Common myeloid progenitor, CD34-positive (primary cell): ENCODE measurements around the gene ANKRD33.

ENCODE experiments used
- CTCF ChIA-PET: fragments of 350-600 bp; sonication (Branson Sonifier 250); formaldehyde crosslinking; loops from one replicate; lab custom pipeline; 2021; ENCODE audit warnings: antibody characterized with exemption; lab: Charles Lee
- POLR2A ChIA-PET: fragments of 350-600 bp; sonication (Branson Sonifier 250); formaldehyde crosslinking; loops from one replicate; lab custom pipeline; 2021; ENCODE audit warnings: antibody characterized with exemption; lab: Charles Lee
- DNase-seq, 3 donors: peaks; one replicate each; pipeline versions ENCODE4 v3.0.0 to v3.0.0-alpha.2; 2013
- H3K27ac ChIP-seq, 2 experiments: 1 replicate in 1 of 2; 2 replicates in 1 of 2; pipeline ENCODE4 v1.7.0; 2013; ENCODE audit warnings: inconsistent platforms in 2 of 2, low read length in 2 of 2, mild to moderate bottlenecking in 2 of 2, low read depth in 1 of 2, moderate library complexity in 1 of 2; ENCODE audit not compliant: severe bottlenecking in 2 of 2, insufficient read depth in 1 of 2, poor library complexity in 1 of 2
- H3K27me3 ChIP-seq, 5 experiments: replicated peaks in 2 of 5; 1 replicate in 3 of 5; 2 replicates in 2 of 5; pipeline versions ENCODE4 v1.6.1 to v1.7.0; 2013; ENCODE audit warnings: low read length in 4 of 5, mild to moderate bottlenecking in 2 of 5, moderate library complexity in 2 of 5, inconsistent platforms in 1 of 5; ENCODE audit not compliant: insufficient read depth in 5 of 5, control insufficient read depth in 4 of 5
- H3K36me3 ChIP-seq, 4 experiments: 1 replicate in 2 of 4; 2 replicates in 2 of 4; pipeline versions ENCODE4 v1.6.1 to v1.7.0; 2013; ENCODE audit warnings: low read length in 3 of 4, control low read depth in 1 of 4, mild to moderate bottlenecking in 1 of 4; ENCODE audit not compliant: control insufficient read depth in 4 of 4, insufficient read depth in 4 of 4
- H3K4me1 ChIP-seq, 4 experiments: 1 replicate in 3 of 4; 2 replicates in 1 of 4; pipeline versions ENCODE4 v1.6.1 to v1.7.1; 2013; ENCODE audit warnings: low read length in 3 of 4, mild to moderate bottlenecking in 3 of 4, control low read depth in 1 of 4, inconsistent platforms in 1 of 4, moderate library complexity in 1 of 4; ENCODE audit not compliant: control insufficient read depth in 4 of 4, insufficient read depth in 4 of 4; ENCODE audit errors: control extremely low read depth in 1 of 4
- H3K4me3 ChIP-seq, 7 experiments: 1 replicate in 4 of 7; 2 replicates in 3 of 7; pipeline versions ENCODE4 v1.5.1 to v1.7.0; 2013; ENCODE audit warnings: mild to moderate bottlenecking in 7 of 7, low read length in 6 of 7, moderate library complexity in 6 of 7, inconsistent platforms in 2 of 7, low read depth in 2 of 7, control low read depth in 1 of 7; ENCODE audit not compliant: insufficient read depth in 4 of 7, control insufficient read depth in 1 of 7; ENCODE audit errors: extremely low read depth in 1 of 7
- H3K9me3 ChIP-seq, 5 experiments: 1 replicate in 4 of 5; 2 replicates in 1 of 5; pipeline versions ENCODE4 v1.6.1 to v1.7.1; 2013; ENCODE audit warnings: low read length in 4 of 5, mild to moderate bottlenecking in 2 of 5, inconsistent platforms in 1 of 5, low read depth in 1 of 5, moderate library complexity in 1 of 5; ENCODE audit not compliant: control insufficient read depth in 4 of 5, insufficient read depth in 2 of 5; ENCODE audit errors: control extremely low read depth in 1 of 5
- WGBS: methylation state at CpG from one replicate; pipeline ENCODE4 v1.1.5; 2013; ENCODE audit not compliant: insufficient coverage; 5-methylcytosine and 5-hydroxymethylcytosine counted together

Gene ANKRD33

GRCh38 chr12:51893786-51894185, 5.9 kb downstream of the ANKRD33 start:
- Histone ChIP-seq H3K27me3 (no peaks in the 10 kb centered on the region), H3K9me3 (no peaks in the 10 kb centered on the region), H3K36me3 (no peaks in the 10 kb centered on the region), H3K4me3 (no peak overlapping the region), H3K27ac (no peak overlapping the region), H3K4me1 (no peaks in the 10 kb centered on the region)
- POLR2A ChIA-PET, result no interaction called here
- CTCF ChIA-PET, result interaction anchor here (0.6 to 9.2 kb wide), 21 partner anchors 8 to 237 kb away, joined by 3 to 77 read pairs (median 6); no protein-coding TSS in a partner anchor
- 88% methylated on average over 4 of the region's 6 CpGs for WGBS
- DNase-seq, result no peak

- no peaks in the 10 kb centered on the region for H3K4me1 ChIP-seq
- no peak overlapping the region for H3K4me3 ChIP-seq
- no peaks in the 10 kb centered on the region for H3K36me3 ChIP-seq
- no peaks in the 10 kb centered on the region for H3K9me3 ChIP-seq
- WGBS, result 98% methylated on average over 8 of the region's 8 CpGs
- DNase-seq, result no peak
- ChIA-PET CTCF (interaction anchor here (1.1 to 9.2 kb wide), 14 partner anchors 8 to 93 kb away, joined by 3 to 77 read pairs (median 6); no protein-coding TSS in a partner anchor), POLR2A (no interaction called here)
- H3K27ac ChIP-seq, result no peak overlapping the region
- no peaks in the 10 kb centered on the region for H3K27me3 ChIP-seq
Measured at GRCh38 chr12:51895378-51896135, 7.7 kb downstream of the ANKRD33 start.

GRCh38 chr12:51896236-51896635, 8.3 kb downstream of the ANKRD33 start:
- Histone ChIP-seq H3K27me3 (no peaks in the 10 kb centered on the region), H3K9me3 (no peaks in the 10 kb centered on the region), H3K36me3 (no peaks in the 10 kb centered on the region), H3K4me1 (peaks cover 0 to under 1% (median 0%) of the 10 kb centered on the region in 4 experiments), H3K4me3 (no peak overlapping the region), H3K27ac (no peak overlapping the region)
- no peak for DNase-seq
- CTCF ChIA-PET, result interaction anchor here (1.1 to 9.2 kb wide), 9 partner anchors 10 to 87 kb away, joined by 3 to 77 read pairs (median 4); no protein-coding TSS in a partner anchor
- POLR2A ChIA-PET, result no interaction called here
- 100% methylated on average over 3 of the region's 3 CpGs for WGBS

- Histone ChIP-seq H3K4me1 (peaks cover 0 to 4% (median 0%) of the 10 kb centered on the region in 4 experiments), H3K4me3 (no peak overlapping the region), H3K27ac (no peak overlapping the region), H3K27me3 (no peaks in the 10 kb centered on the region), H3K36me3 (no peaks in the 10 kb centered on the region), H3K9me3 (no peaks in the 10 kb centered on the region)
- ChIA-PET CTCF (interaction anchor here (0.9 to 3.2 kb wide), 9 partner anchors 11 to 129 kb away, joined by 3 to 17 read pairs (median 3); no protein-coding TSS in a partner anchor), POLR2A (no interaction called here)
- DNase-seq, result no peak
- 98% methylated on average over 7 of the region's 8 CpGs for WGBS
Measured at GRCh38 chr12:51897181-51897580, 9.3 kb downstream of the ANKRD33 start.

GRCh38 chr12:51898506-51898905, 10.6 kb downstream of the ANKRD33 start:
- Histone ChIP-seq H3K9me3 (no peaks in the 10 kb centered on the region), H3K36me3 (no peaks in the 10 kb centered on the region), H3K27me3 (no peaks in the 10 kb centered on the region), H3K4me3 (no peak overlapping the region), H3K27ac (no peak overlapping the region), H3K4me1 (peaks cover 0 to 4% (median 0%) of the 10 kb centered on the region in 4 experiments)
- ChIA-PET CTCF (interaction anchor here (1.0 to 3.3 kb wide), 6 partner anchors 9 to 127 kb away, joined by 3 to 17 read pairs (median 4); no protein-coding TSS in a partner anchor), POLR2A (no interaction called here)
- no CpG with 5 or more reads among the region's 2 CpGs for WGBS
- DNase-seq, result no peak

GRCh38 chr12:51898937-51899336, 11.0 kb downstream of the ANKRD33 start:
- Histone ChIP-seq H3K4me3 (no peak overlapping the region), H3K36me3 (no peaks in the 10 kb centered on the region), H3K4me1 (peaks cover 0 to 4% (median 0%) of the 10 kb centered on the region in 4 experiments), H3K27ac (no peak overlapping the region), H3K27me3 (no peaks in the 10 kb centered on the region), H3K9me3 (no peaks in the 10 kb centered on the region)
- ChIA-PET POLR2A (no interaction called here), CTCF (interaction anchor here (0.5 to 3.3 kb wide), 4 partner anchors 10 to 74 kb away, joined by 3 to 17 read pairs (median 6); no protein-coding TSS in a partner anchor)
- DNase-seq, result no peak
- WGBS, result 87% methylated on average over 9 of the region's 9 CpGs
